Measurements from ENCODE around the gene BCL2L11.

DNA sequence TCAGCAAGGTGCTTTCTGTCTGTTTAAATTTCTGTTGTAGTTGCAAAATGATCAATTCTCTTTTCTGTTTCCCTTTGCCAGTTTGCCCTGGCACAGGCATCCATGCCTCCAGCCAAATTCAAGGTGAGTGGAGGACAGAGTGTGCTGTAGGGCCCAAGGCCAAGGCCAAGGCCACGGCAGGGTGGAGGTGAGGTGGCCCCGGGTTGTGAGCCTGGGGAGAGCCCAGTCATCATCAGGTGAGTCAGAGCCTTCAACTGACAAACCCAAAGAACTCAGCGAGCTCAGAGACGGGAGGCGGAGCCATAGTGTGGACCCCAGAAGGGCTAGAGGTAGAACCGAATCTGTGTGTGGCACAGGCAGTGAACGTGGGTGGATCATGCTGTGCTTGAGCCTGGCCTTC lies 55.7 kb downstream of the BCL2L11 start:
- TF ChIP-seq, protein P1, sequence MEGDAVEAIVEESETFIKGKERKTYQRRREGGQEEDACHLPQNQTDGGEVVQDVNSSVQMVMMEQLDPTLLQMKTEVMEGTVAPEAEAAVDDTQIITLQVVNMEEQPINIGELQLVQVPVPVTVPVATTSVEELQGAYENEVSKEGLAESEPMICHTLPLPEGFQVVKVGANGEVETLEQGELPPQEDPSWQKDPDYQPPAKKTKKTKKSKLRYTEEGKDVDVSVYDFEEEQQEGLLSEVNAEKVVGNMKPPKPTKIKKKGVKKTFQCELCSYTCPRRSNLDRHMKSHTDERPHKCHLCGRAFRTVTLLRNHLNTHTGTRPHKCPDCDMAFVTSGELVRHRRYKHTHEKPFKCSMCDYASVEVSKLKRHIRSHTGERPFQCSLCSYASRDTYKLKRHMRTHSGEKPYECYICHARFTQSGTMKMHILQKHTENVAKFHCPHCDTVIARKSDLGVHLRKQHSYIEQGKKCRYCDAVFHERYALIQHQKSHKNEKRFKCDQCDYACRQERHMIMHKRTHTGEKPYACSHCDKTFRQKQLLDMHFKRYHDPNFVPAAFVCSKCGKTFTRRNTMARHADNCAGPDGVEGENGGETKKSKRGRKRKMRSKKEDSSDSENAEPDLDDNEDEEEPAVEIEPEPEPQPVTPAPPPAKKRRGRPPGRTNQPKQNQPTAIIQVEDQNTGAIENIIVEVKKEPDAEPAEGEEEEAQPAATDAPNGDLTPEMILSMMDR (IDR thresholded peaks at IDR 0.05; ENCODE audit: extremely low read depth in 1 of 2, insufficient read depth in 1 of 2, low read depth in 1 of 2, low read length in 2 of 2) = no peak
- TF ChIP-seq EZH2 (IDR thresholded peaks at IDR 0.05; ENCODE audit: borderline replicate concordance, low read depth, low read length, severe bottlenecking) (no peak), POLR2A (IDR thresholded peaks at IDR 0.05; ENCODE audit: low read depth, low read length) (no peak)
- TF ChIP-seq, protein P2, sequence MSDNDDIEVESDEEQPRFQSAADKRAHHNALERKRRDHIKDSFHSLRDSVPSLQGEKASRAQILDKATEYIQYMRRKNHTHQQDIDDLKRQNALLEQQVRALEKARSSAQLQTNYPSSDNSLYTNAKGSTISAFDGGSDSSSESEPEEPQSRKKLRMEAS (IDR thresholded peaks at IDR 0.05; ENCODE audit: insufficient read depth, insufficient read length) = no peak
